GM12878 (cell line): ENCODE data around the gene ZFC3H1.

Experiments
- CHD2 ChIP-seq: IDR thresholded peaks from 2 replicates; pipeline ENCODE4 v1.6.1; 2011; ENCODE audit warnings: low read depth, low read length, improper control_type of control experiment, borderline replicate concordance
- EED ChIP-seq: sonication (generic); IDR thresholded peaks from 2 replicates; pipeline ENCODE4 v1.6.1; 2016; ENCODE audit warnings: antibody characterized with exemption, low read depth
- EP300 ChIP-seq, 2 experiments: fragments of 150-350 bp in 1 of 2; IDR thresholded peaks; 2 replicates each; pipeline ENCODE4 v1.6.1; 2011 to 2012; ENCODE audit warnings: low read depth in 2 of 2, low read length in 2 of 2, borderline replicate concordance in 1 of 2, improper control_type of control experiment in 1 of 2, inconsistent platforms in 1 of 2; ENCODE audit not compliant: control insufficient read depth in 1 of 2
- POLR2A ChIP-seq: IDR thresholded peaks from 2 replicates; pipeline ENCODE4 v1.6.1; 2011; ENCODE audit warnings: low read depth, mild to moderate bottlenecking, low read length
- SIN3A ChIP-seq: IDR thresholded peaks from 2 replicates; pipeline ENCODE4 v1.6.1; 2012; ENCODE audit warnings: low read depth, low read length, improper control_type of control experiment
- TF ChIP-seq, protein P1 (sequence below), 3 experiments: IDR thresholded peaks in 2 of 3; conservative IDR thresholded peaks in 1 of 3; 2 replicates each; pipeline ENCODE4 v1.5.1; 2011; ENCODE audit warnings: low read depth in 3 of 3, low read length in 3 of 3, mild to moderate bottlenecking in 3 of 3, control low read depth in 2 of 3, moderate library complexity in 2 of 3, inconsistent platforms in 1 of 3, mixed read lengths in 1 of 3; ENCODE audit not compliant: control insufficient read depth in 2 of 3, insufficient read depth in 1 of 3; ENCODE audit errors: extremely low read depth in 1 of 3
- TF ChIP-seq, protein P2 (sequence below): IDR thresholded peaks from 2 replicates; pipeline ENCODE4 v1.6.1; 2011; ENCODE audit warnings: low read depth, low read length, improper control_type of control experiment, borderline replicate concordance

DNA sequence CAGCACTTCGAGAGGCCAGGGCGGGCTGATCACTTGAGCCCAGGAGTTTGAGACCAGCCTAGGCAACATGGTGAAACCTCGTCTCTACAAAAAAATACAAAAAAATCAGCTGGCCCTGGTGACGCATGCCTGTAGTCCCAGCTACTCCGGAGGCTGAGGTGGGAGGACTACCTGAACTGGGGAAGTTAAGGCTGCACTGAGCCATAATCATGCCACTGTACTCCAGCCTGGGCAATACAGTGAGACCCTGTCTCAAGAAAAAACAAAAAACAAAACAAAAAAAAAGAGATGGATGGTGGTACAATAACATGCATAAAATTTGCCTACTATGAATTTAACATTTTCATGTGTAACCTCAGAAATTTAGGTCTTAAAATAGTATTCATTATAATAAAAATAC lies 2.6 kb upstream of the ZFC3H1 start:
- TF ChIP-seq, protein P1, sequence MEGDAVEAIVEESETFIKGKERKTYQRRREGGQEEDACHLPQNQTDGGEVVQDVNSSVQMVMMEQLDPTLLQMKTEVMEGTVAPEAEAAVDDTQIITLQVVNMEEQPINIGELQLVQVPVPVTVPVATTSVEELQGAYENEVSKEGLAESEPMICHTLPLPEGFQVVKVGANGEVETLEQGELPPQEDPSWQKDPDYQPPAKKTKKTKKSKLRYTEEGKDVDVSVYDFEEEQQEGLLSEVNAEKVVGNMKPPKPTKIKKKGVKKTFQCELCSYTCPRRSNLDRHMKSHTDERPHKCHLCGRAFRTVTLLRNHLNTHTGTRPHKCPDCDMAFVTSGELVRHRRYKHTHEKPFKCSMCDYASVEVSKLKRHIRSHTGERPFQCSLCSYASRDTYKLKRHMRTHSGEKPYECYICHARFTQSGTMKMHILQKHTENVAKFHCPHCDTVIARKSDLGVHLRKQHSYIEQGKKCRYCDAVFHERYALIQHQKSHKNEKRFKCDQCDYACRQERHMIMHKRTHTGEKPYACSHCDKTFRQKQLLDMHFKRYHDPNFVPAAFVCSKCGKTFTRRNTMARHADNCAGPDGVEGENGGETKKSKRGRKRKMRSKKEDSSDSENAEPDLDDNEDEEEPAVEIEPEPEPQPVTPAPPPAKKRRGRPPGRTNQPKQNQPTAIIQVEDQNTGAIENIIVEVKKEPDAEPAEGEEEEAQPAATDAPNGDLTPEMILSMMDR (IDR thresholded peaks at IDR 0.05 in 2 of 3, conservative IDR thresholded peaks at IDR 0.05 in 1 of 3; ENCODE audit: control insufficient read depth in 2 of 3, extremely low read depth in 1 of 3, insufficient read depth in 1 of 3, low read depth in 3 of 3, low read length in 3 of 3): no peak
- TF ChIP-seq POLR2A (no peak), EP300 (IDR thresholded peaks at IDR 0.05; ENCODE audit: borderline replicate concordance in 1 of 2, control insufficient read depth in 1 of 2, low read depth in 2 of 2, low read length in 2 of 2) (no peak), EED (no peak), SIN3A (no peak), CHD2 (no peak)
- TF ChIP-seq, protein P2, sequence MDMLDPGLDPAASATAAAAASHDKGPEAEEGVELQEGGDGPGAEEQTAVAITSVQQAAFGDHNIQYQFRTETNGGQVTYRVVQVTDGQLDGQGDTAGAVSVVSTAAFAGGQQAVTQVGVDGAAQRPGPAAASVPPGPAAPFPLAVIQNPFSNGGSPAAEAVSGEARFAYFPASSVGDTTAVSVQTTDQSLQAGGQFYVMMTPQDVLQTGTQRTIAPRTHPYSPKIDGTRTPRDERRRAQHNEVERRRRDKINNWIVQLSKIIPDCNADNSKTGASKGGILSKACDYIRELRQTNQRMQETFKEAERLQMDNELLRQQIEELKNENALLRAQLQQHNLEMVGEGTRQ: no peak
